SK-N-SH (cell line): Measurements from ENCODE around the gene CORO6. TPM values are rescaled to one million over a fixed set of nuclear protein-coding genes. Genes with fewer than 3 reads are reported as not detected.

Experiments used
- CTCF ChIA-PET: fragments of 300-600, 350-600 bp; formaldehyde crosslinking; extraction: SDS; loops from one replicate; lab custom pipeline; 2021; lab: Yijun Ruan, JAX
- POLR2A ChIA-PET: fragments of 350-600 bp; sonication (Branson Sonifier 250); formaldehyde crosslinking; extraction: SDS; loops from one replicate; lab custom pipeline; 2020; ENCODE audit warnings: antibody characterized with exemption, inconsistent platforms; lab: Yijun Ruan, JAX
- DNase-seq: peaks from one replicate; pipeline ENCODE4 v3.0.0; 2012
- H2AFZ ChIP-seq: fragments of 200-600 bp; sonication (generic); 2 replicates; pipeline ENCODE4 v1.8.1; 2016; ENCODE audit warnings: antibody characterized with exemption, mild to moderate bottlenecking, low read depth
- H3F3A ChIP-seq: fragments of 200-600 bp; sonication (generic); replicated peaks from 2 replicates; pipeline ENCODE3; 2016; ENCODE audit warnings: antibody characterized with exemption, mild to moderate bottlenecking; ENCODE audit not compliant: insufficient read depth
- H3K27ac ChIP-seq, 2 experiments: fragments of 200-500 bp in 1 of 2; fragments of 200-600 bp in 1 of 2; sonication (Bioruptor generic) in 1 of 2; sonication (generic), shearing (Covaris generic) in 1 of 2; 2 replicates each; pipeline versions ENCODE4 v1.5.1 to v1.6.1; 2014 to 2016; ENCODE audit warnings: low read depth in 2 of 2, inconsistent platforms in 1 of 2, low read length in 1 of 2, mild to moderate bottlenecking in 1 of 2, mixed read lengths in 1 of 2
- H3K27me3 ChIP-seq: fragments of 200-600 bp; sonication (generic), shearing (Covaris generic); 2 replicates; pipeline ENCODE4 v1.6.1; 2016; ENCODE audit warnings: mixed run types; ENCODE audit not compliant: insufficient read depth
- H3K36me3 ChIP-seq, 2 experiments: fragments of 200-500 bp in 1 of 2; fragments of 200-600 bp in 1 of 2; sonication (Bioruptor generic) in 1 of 2; sonication (generic) in 1 of 2; replicated peaks in 1 of 2; 2 replicates each; pipeline versions ENCODE3 to v1.5.1; 2014 to 2016; ENCODE audit warnings: low read length in 1 of 2, mild to moderate bottlenecking in 1 of 2; ENCODE audit not compliant: insufficient read depth in 2 of 2, control insufficient read depth in 1 of 2
- H3K4me1 ChIP-seq, 2 experiments: fragments of 200-500 bp in 1 of 2; fragments of 200-600 bp in 1 of 2; sonication (Bioruptor generic) in 1 of 2; sonication (generic), shearing (Covaris generic) in 1 of 2; 2 replicates each; pipeline versions ENCODE4 v1.5.1 to v1.6.1; 2014 to 2016; ENCODE audit warnings: low read depth in 1 of 2, low read length in 1 of 2, mixed run types in 1 of 2; ENCODE audit not compliant: insufficient read depth in 2 of 2, control insufficient read depth in 1 of 2
- H3K4me2 ChIP-seq: fragments of 200-600 bp; sonication (generic), shearing (Covaris generic); 2 replicates; pipeline ENCODE4 v1.6.1; 2017; ENCODE audit warnings: mixed run types
- H3K4me3 ChIP-seq, 2 experiments: fragments of 200-500 bp in 1 of 2; fragments of 200-600 bp in 1 of 2; sonication (Bioruptor generic) in 1 of 2; sonication (generic), shearing (Covaris generic) in 1 of 2; 2 replicates each; pipeline versions ENCODE4 v1.5.1 to v1.8.1; 2014 to 2016; ENCODE audit warnings: low read depth in 2 of 2, inconsistent platforms in 1 of 2, low read length in 1 of 2, mild to moderate bottlenecking in 1 of 2, mixed read lengths in 1 of 2, moderate library complexity in 1 of 2
- H3K79me2 ChIP-seq: fragments of 200-600 bp; sonication (generic); 2 replicates; pipeline ENCODE4 v1.8.1; 2017; ENCODE audit warnings: mild to moderate bottlenecking; ENCODE audit not compliant: insufficient read depth
- H3K9ac ChIP-seq: fragments of 200-600 bp; sonication (generic); 2 replicates; pipeline ENCODE4 v1.6.1; 2017; ENCODE audit warnings: mixed run types
- H3K9me2 ChIP-seq: fragments of 200-600 bp; sonication (generic); 2 replicates; pipeline ENCODE4 v1.6.1; 2017; ENCODE audit warnings: mixed run types
- H3K9me3 ChIP-seq: fragments of 200-600 bp; sonication (generic); 2 replicates; pipeline ENCODE4 v1.6.1; 2017; ENCODE audit warnings: mixed run types, mild to moderate bottlenecking, moderate library complexity
- H4K20me1 ChIP-seq: fragments of 200-600 bp; sonication (generic); 2 replicates; pipeline ENCODE4 v1.6.1; 2017; ENCODE audit warnings: mild to moderate bottlenecking, mixed run types; ENCODE audit not compliant: insufficient read depth
- CHD2 ChIP-seq: fragments of 150-350 bp; IDR thresholded peaks from 2 replicates; pipeline ENCODE4 v1.6.1; 2018; ENCODE audit warnings: low read length; ENCODE audit not compliant: partially characterized antibody
- FOSL2 ChIP-seq: IDR thresholded peaks from 2 replicates; pipeline ENCODE4 v1.4.0; 2012; ENCODE audit warnings: low read depth, mild to moderate bottlenecking, moderate library complexity, borderline replicate concordance
- FOXJ3 ChIP-seq: sonication (generic); formaldehyde crosslinking; IDR thresholded peaks from 2 replicates; pipeline ENCODE4 v1.5.1; 2020; ENCODE audit warnings: mild to moderate bottlenecking, missing genetic modification reagents
- FOXM1 ChIP-seq: IDR thresholded peaks from 2 replicates; pipeline ENCODE4 v1.4.0; 2012; ENCODE audit warnings: low read depth, mild to moderate bottlenecking
- GABPA ChIP-seq: IDR thresholded peaks from 2 replicates; pipeline ENCODE4 v1.4.0; 2012; ENCODE audit warnings: low read depth, mild to moderate bottlenecking
- MXI1 ChIP-seq: IDR thresholded peaks from 2 replicates; pipeline ENCODE4 v1.6.1; 2012; ENCODE audit warnings: mild to moderate bottlenecking, low read depth, low read length, improper control_type of control experiment
- POLR2AphosphoS5 ChIP-seq: IDR thresholded peaks from 2 replicates; pipeline ENCODE4 v1.6.1; 2012; ENCODE audit warnings: low read depth, low read length
- RAD21 ChIP-seq: IDR thresholded peaks from 2 replicates; pipeline ENCODE4 v1.6.1; 2012; ENCODE audit warnings: mild to moderate bottlenecking, low read length
- RCOR1 ChIP-seq: fragments of 150-350 bp; IDR thresholded peaks from 2 replicates; pipeline ENCODE4 v1.6.1; 2017; ENCODE audit warnings: antibody characterized with exemption, low read length
- SMC3 ChIP-seq: IDR thresholded peaks from 2 replicates; pipeline ENCODE4 v1.6.1; 2012; ENCODE audit warnings: low read depth, low read length, improper control_type of control experiment
- TCF12 ChIP-seq: IDR thresholded peaks from 2 replicates; pipeline ENCODE4 v1.4.0; 2012
- TEAD4 ChIP-seq: IDR thresholded peaks from 2 replicates; pipeline ENCODE4 v1.4.0; 2012; ENCODE audit warnings: mild to moderate bottlenecking, borderline replicate concordance; ENCODE audit not compliant: insufficient read depth
- USF2 ChIP-seq: fragments of 150-350 bp; IDR thresholded peaks from 2 replicates; pipeline ENCODE4 v1.6.1; 2017; ENCODE audit warnings: antibody characterized with exemption, low read length, low read depth, borderline replicate concordance
- WGBS: methylation state at CpG from one replicate; pipeline ENCODE4 v1.1.6; 2017; ENCODE audit warnings: low lambda C conversion rate; 5-methylcytosine and 5-hydroxymethylcytosine counted together
- polyA plus RNA-seq, 3 experiments: library from polyadenylated mRNA; depleted of rRNA; stranded (reverse); fragments of >200 nt; gene quantifications; 2 replicates each; pipeline ENCODE4 v1.2.3, GENCODE V29; 2012
- TF ChIP-seq, protein P1 (sequence below): IDR thresholded peaks from 2 replicates; pipeline ENCODE4 v1.4.0; 2012; ENCODE audit warnings: low read depth
- TF ChIP-seq, protein P2 (sequence below): IDR thresholded peaks from 2 replicates; pipeline ENCODE4 v1.6.1; 2012; ENCODE audit warnings: mild to moderate bottlenecking, low read depth, low read length, moderate library complexity
- TF ChIP-seq, protein P3 (sequence below): IDR thresholded peaks from 2 replicates; pipeline ENCODE4 v1.4.0; 2012; ENCODE audit warnings: low read depth, borderline replicate concordance
- TF ChIP-seq, protein P4 (sequence below): fragments of 150-350 bp; IDR thresholded peaks from 2 replicates; pipeline ENCODE4 v1.6.1; 2016; ENCODE audit warnings: mild to moderate bottlenecking, low read depth, low read length
- TF ChIP-seq, protein P5 (sequence below): IDR thresholded peaks from 2 replicates; pipeline ENCODE4 v1.4.0; 2012; ENCODE audit warnings: low read depth, borderline replicate concordance

CORO6 gene
- polyA plus RNA-seq, 1 of the 3 experiments (the other 2 are of a cell fraction), result 18.4 TPM

GRCh38 chr17:29576214-29577000 lies 46.3 kb downstream of the CORO6 start:
- Histone ChIP-seq H4K20me1 (peaks cover 9% of the 10 kb centered on the region), H3K4me2 (no peak overlapping the region), H3K27ac (no peak overlapping the region), H3K4me1 (peaks cover 0 to 16% of the 10 kb centered on the region in 2 experiments; a peak in 1 of 4 replicates), H3K9ac (no peak overlapping the region), H3K9me3 (no peaks in the 10 kb centered on the region), H3K27me3 (no peaks in the 10 kb centered on the region), H3F3A (peaks cover 5% of the 10 kb centered on the region), H3K9me2 (no peaks in the 10 kb centered on the region), H3K79me2 (peaks cover 6% of the 10 kb centered on the region; the same call in 1 of the 2 replicates), H2AFZ (no peak overlapping the region), H3K36me3 (peaks cover 9 to 73% of the 10 kb centered on the region in 2 experiments), H3K4me3 (no peak overlapping the region)
- ChIA-PET CTCF (interaction anchor here (0.8 to 12.7 kb wide), 6 partner anchors 6 to 517 kb away, joined by 3 to 166 read pairs (median 10); partner anchors contain the start of genes ABHD15, ANKRD13B and TP53I13), POLR2A (interaction anchor here (0.6 to 1.5 kb wide), 2 partner anchors 11 to 683 kb away, joined by 3 to 6 read pairs; no protein-coding TSS in a partner anchor)
- TF ChIP-seq CHD2 (no peak), RCOR1 (no peak), FOXJ3 (CRISPR knock-in tag) (no peak), TEAD4 (no peak), GABPA (no peak), MXI1 (no peak), FOXM1 (no peak), FOSL2 (no peak), RAD21 (no peak), TCF12 (no peak), POLR2AphosphoS5 (no peak), SMC3 (no peak), USF2 (no peak)
- TF ChIP-seq, protein P1, sequence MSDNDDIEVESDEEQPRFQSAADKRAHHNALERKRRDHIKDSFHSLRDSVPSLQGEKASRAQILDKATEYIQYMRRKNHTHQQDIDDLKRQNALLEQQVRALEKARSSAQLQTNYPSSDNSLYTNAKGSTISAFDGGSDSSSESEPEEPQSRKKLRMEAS, result no peak
- TF ChIP-seq, protein P2, sequence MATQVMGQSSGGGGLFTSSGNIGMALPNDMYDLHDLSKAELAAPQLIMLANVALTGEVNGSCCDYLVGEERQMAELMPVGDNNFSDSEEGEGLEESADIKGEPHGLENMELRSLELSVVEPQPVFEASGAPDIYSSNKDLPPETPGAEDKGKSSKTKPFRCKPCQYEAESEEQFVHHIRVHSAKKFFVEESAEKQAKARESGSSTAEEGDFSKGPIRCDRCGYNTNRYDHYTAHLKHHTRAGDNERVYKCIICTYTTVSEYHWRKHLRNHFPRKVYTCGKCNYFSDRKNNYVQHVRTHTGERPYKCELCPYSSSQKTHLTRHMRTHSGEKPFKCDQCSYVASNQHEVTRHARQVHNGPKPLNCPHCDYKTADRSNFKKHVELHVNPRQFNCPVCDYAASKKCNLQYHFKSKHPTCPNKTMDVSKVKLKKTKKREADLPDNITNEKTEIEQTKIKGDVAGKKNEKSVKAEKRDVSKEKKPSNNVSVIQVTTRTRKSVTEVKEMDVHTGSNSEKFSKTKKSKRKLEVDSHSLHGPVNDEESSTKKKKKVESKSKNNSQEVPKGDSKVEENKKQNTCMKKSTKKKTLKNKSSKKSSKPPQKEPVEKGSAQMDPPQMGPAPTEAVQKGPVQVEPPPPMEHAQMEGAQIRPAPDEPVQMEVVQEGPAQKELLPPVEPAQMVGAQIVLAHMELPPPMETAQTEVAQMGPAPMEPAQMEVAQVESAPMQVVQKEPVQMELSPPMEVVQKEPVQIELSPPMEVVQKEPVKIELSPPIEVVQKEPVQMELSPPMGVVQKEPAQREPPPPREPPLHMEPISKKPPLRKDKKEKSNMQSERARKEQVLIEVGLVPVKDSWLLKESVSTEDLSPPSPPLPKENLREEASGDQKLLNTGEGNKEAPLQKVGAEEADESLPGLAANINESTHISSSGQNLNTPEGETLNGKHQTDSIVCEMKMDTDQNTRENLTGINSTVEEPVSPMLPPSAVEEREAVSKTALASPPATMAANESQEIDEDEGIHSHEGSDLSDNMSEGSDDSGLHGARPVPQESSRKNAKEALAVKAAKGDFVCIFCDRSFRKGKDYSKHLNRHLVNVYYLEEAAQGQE, result no peak
- TF ChIP-seq, protein P3, sequence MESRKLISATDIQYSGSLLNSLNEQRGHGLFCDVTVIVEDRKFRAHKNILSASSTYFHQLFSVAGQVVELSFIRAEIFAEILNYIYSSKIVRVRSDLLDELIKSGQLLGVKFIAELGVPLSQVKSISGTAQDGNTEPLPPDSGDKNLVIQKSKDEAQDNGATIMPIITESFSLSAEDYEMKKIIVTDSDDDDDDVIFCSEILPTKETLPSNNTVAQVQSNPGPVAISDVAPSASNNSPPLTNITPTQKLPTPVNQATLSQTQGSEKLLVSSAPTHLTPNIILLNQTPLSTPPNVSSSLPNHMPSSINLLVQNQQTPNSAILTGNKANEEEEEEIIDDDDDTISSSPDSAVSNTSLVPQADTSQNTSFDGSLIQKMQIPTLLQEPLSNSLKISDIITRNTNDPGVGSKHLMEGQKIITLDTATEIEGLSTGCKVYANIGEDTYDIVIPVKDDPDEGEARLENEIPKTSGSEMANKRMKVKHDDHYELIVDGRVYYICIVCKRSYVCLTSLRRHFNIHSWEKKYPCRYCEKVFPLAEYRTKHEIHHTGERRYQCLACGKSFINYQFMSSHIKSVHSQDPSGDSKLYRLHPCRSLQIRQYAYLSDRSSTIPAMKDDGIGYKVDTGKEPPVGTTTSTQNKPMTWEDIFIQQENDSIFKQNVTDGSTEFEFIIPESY, result no peak
- TF ChIP-seq, protein P4, sequence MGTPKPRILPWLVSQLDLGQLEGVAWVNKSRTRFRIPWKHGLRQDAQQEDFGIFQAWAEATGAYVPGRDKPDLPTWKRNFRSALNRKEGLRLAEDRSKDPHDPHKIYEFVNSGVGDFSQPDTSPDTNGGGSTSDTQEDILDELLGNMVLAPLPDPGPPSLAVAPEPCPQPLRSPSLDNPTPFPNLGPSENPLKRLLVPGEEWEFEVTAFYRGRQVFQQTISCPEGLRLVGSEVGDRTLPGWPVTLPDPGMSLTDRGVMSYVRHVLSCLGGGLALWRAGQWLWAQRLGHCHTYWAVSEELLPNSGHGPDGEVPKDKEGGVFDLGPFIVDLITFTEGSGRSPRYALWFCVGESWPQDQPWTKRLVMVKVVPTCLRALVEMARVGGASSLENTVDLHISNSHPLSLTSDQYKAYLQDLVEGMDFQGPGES, result no peak
- TF ChIP-seq, protein P5, sequence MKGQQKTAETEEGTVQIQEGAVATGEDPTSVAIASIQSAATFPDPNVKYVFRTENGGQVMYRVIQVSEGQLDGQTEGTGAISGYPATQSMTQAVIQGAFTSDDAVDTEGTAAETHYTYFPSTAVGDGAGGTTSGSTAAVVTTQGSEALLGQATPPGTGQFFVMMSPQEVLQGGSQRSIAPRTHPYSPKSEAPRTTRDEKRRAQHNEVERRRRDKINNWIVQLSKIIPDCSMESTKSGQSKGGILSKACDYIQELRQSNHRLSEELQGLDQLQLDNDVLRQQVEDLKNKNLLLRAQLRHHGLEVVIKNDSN, result no peak
- 98% methylated on average over 15 of the region's 37 CpGs for WGBS
- DNase-seq, result no peak
